HCT116 (cell line): ENCODE measurements around the gene TEP1.

Experiments used
- CBX3 ChIP-seq: IDR thresholded peaks from 2 replicates; pipeline ENCODE4 v1.6.1; 2012; ENCODE audit warnings: low read depth
- FOSL1 ChIP-seq: IDR thresholded peaks from 2 replicates; pipeline ENCODE4 v1.6.1; 2012; ENCODE audit warnings: low read depth
- JUND ChIP-seq: IDR thresholded peaks from 2 replicates; pipeline ENCODE4 v1.6.1; 2012
- SP1 ChIP-seq: IDR thresholded peaks from 2 replicates; pipeline ENCODE4 v1.6.1; 2012; ENCODE audit warnings: low read depth
- TF ChIP-seq, protein P1 (sequence below): IDR thresholded peaks from 2 replicates; pipeline ENCODE4 v1.6.1; 2012; ENCODE audit warnings: low read depth
- TF ChIP-seq, protein P2 (sequence below), 3 experiments: fragments of 200-600 bp in 1 of 3; sonication (generic) in 1 of 3; IDR thresholded peaks in 2 of 3; conservative IDR thresholded peaks in 1 of 3; 2 replicates each; pipeline ENCODE4 v1.5.1; 2012 to 2017; ENCODE audit warnings: low read depth in 2 of 3, low read length in 2 of 3, antibody characterized with exemption in 1 of 3, borderline replicate concordance in 1 of 3, control low read depth in 1 of 3, mild to moderate bottlenecking in 1 of 3, mixed read lengths in 1 of 3, mixed run types in 1 of 3, moderate library complexity in 1 of 3; ENCODE audit not compliant: insufficient read depth in 1 of 3
- TF ChIP-seq, protein P3 (sequence below): IDR thresholded peaks from 2 replicates; pipeline ENCODE4 v1.6.1; 2011; ENCODE audit warnings: mild to moderate bottlenecking, low read length, moderate library complexity; ENCODE audit not compliant: insufficient replicate concordance; ENCODE audit errors: extremely low read depth
- TF ChIP-seq, protein P4 (sequence below): IDR thresholded peaks from 2 replicates; pipeline ENCODE4 v1.6.1; 2012

DNA sequence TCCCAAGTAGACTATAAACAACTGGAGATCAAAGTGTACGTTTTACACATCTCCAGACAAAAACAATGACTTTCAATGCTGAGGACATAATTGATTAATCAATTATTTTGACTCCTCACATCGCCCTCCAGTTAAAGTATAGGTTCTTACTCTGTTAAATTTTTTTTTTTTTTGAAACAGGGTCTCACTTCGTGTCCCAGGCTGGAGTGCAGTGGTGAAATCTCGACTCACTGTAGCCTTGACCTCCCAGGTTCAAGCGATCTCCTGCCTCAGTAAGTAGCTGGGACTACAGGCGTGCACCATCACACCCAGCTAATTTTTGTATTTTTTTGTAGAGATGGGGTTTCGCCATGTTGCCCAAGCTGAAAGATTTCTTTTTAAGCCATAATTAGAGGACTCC is 79.3 kb downstream of the TEP1 start:
- TF ChIP-seq, protein P1, sequence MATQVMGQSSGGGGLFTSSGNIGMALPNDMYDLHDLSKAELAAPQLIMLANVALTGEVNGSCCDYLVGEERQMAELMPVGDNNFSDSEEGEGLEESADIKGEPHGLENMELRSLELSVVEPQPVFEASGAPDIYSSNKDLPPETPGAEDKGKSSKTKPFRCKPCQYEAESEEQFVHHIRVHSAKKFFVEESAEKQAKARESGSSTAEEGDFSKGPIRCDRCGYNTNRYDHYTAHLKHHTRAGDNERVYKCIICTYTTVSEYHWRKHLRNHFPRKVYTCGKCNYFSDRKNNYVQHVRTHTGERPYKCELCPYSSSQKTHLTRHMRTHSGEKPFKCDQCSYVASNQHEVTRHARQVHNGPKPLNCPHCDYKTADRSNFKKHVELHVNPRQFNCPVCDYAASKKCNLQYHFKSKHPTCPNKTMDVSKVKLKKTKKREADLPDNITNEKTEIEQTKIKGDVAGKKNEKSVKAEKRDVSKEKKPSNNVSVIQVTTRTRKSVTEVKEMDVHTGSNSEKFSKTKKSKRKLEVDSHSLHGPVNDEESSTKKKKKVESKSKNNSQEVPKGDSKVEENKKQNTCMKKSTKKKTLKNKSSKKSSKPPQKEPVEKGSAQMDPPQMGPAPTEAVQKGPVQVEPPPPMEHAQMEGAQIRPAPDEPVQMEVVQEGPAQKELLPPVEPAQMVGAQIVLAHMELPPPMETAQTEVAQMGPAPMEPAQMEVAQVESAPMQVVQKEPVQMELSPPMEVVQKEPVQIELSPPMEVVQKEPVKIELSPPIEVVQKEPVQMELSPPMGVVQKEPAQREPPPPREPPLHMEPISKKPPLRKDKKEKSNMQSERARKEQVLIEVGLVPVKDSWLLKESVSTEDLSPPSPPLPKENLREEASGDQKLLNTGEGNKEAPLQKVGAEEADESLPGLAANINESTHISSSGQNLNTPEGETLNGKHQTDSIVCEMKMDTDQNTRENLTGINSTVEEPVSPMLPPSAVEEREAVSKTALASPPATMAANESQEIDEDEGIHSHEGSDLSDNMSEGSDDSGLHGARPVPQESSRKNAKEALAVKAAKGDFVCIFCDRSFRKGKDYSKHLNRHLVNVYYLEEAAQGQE = no peak
- TF ChIP-seq, protein P2, sequence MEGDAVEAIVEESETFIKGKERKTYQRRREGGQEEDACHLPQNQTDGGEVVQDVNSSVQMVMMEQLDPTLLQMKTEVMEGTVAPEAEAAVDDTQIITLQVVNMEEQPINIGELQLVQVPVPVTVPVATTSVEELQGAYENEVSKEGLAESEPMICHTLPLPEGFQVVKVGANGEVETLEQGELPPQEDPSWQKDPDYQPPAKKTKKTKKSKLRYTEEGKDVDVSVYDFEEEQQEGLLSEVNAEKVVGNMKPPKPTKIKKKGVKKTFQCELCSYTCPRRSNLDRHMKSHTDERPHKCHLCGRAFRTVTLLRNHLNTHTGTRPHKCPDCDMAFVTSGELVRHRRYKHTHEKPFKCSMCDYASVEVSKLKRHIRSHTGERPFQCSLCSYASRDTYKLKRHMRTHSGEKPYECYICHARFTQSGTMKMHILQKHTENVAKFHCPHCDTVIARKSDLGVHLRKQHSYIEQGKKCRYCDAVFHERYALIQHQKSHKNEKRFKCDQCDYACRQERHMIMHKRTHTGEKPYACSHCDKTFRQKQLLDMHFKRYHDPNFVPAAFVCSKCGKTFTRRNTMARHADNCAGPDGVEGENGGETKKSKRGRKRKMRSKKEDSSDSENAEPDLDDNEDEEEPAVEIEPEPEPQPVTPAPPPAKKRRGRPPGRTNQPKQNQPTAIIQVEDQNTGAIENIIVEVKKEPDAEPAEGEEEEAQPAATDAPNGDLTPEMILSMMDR (IDR thresholded peaks at IDR 0.05 in 2 of 3, conservative IDR thresholded peaks at IDR 0.05 in 1 of 3; ENCODE audit: borderline replicate concordance in 1 of 3, insufficient read depth in 1 of 3, low read depth in 2 of 3, low read length in 2 of 3) = no peak
- TF ChIP-seq FOSL1 (no peak), JUND (no peak), CBX3 (no peak), SP1 (no peak)
- TF ChIP-seq, protein P3, sequence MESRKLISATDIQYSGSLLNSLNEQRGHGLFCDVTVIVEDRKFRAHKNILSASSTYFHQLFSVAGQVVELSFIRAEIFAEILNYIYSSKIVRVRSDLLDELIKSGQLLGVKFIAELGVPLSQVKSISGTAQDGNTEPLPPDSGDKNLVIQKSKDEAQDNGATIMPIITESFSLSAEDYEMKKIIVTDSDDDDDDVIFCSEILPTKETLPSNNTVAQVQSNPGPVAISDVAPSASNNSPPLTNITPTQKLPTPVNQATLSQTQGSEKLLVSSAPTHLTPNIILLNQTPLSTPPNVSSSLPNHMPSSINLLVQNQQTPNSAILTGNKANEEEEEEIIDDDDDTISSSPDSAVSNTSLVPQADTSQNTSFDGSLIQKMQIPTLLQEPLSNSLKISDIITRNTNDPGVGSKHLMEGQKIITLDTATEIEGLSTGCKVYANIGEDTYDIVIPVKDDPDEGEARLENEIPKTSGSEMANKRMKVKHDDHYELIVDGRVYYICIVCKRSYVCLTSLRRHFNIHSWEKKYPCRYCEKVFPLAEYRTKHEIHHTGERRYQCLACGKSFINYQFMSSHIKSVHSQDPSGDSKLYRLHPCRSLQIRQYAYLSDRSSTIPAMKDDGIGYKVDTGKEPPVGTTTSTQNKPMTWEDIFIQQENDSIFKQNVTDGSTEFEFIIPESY = no peak
- TF ChIP-seq, protein P4, sequence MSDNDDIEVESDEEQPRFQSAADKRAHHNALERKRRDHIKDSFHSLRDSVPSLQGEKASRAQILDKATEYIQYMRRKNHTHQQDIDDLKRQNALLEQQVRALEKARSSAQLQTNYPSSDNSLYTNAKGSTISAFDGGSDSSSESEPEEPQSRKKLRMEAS = no peak
